ENCODE data around the gene DOP1B.
"Not testable (repeated sequence)": the region's sequence is repeated elsewhere in the genome, so short reads cannot be mapped to it uniquely, and the experiment has no call there.

The DOP1B gene

DNA sequence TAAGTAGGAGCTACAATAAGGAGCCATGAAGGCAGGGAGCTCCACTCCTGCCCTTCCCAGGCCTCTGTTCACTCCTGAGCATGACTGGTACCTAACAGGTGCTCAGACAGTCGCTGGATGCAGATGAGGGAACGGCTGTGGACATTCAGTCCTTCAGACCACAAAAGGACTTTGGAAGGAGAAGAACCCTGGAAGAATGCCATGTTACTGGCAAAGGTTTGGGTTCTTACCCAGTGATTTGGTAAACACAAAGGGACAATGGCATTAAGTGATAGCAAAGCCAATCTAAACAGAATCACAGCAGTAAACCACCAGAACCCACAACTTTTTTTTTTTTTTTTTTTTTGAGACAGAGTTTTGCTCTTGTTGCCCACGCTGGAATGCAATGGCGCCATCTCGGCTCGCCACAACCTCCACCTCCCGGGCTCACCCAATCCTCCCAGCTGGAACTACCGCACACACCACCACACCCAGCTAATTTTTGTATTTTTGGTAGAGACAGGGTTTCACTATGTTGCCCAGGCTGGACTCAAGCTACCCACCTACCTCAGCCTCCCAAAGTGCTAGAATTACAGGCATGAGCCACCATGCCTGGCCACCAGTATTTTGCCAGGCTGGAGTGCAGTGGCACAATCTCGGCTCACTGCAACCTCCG is 29.2 kb upstream of the DOP1B start:
- DNase-seq (ENCODE audit: low read depth): no peak
- H3K4me3 ChIP-seq (ENCODE audit: low read length): no peak overlapping the region
- TF ChIP-seq, protein P1, sequence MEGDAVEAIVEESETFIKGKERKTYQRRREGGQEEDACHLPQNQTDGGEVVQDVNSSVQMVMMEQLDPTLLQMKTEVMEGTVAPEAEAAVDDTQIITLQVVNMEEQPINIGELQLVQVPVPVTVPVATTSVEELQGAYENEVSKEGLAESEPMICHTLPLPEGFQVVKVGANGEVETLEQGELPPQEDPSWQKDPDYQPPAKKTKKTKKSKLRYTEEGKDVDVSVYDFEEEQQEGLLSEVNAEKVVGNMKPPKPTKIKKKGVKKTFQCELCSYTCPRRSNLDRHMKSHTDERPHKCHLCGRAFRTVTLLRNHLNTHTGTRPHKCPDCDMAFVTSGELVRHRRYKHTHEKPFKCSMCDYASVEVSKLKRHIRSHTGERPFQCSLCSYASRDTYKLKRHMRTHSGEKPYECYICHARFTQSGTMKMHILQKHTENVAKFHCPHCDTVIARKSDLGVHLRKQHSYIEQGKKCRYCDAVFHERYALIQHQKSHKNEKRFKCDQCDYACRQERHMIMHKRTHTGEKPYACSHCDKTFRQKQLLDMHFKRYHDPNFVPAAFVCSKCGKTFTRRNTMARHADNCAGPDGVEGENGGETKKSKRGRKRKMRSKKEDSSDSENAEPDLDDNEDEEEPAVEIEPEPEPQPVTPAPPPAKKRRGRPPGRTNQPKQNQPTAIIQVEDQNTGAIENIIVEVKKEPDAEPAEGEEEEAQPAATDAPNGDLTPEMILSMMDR (conservative IDR thresholded peaks at IDR 0.05; ENCODE audit: low read length): no peak

DNA sequence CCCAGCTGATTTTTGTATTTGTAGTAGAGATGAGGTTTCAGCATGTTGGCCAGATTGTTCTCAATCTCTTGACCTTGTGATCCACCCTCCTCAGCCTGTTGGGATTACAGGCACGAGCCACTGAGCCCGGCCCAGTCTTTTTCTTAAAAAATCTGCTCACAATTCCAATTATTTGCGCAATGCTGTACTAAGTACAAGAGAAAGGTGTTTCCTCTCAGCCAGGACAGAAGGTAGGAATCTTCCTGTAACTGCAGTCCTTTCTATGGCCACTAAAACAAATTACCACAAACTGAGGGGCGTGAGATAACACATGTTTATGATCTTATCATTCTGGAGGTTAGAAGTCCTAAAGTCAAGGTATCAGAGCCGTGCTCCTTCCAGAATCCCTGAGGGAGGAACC is 28.6 kb upstream of the DOP1B start:
- DNase-seq (ENCODE audit: low read depth): no peak
- TF ChIP-seq, protein P1 (conservative IDR thresholded peaks at IDR 0.05; ENCODE audit: low read length): no peak
- H3K4me3 ChIP-seq (ENCODE audit: low read length): no peak overlapping the region

DNA sequence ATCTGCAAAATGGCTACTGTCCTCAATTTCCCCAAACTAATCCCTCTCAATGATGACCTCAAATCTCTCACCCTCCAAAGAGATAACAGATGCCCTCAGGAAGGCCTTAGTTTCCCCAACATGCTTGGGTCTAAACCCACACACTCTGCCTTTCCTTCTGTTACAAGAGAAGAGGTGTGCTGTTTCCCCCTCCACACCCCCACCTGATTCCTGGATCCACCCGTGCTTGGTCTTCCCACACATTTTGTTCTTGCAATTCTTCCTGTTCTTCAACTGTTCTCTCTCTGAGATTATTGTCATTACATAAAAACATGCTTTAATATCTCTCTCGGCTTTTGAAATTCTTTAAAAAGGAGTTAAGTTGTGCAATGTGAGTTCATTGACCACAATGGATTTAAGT is 27.4 kb upstream of the DOP1B start:
- TF ChIP-seq, protein P1 (conservative IDR thresholded peaks at IDR 0.05; ENCODE audit: low read length): no peak
- DNase-seq (ENCODE audit: low read depth): no peak

GRCh38 chr21:36130414-36130762 is 26.2 kb upstream of the DOP1B start:
- DNase-seq (ENCODE audit: low read depth): not testable (repeated sequence)
- peak overlapping the region; percentile 40 for H3K4me3 ChIP-seq (ENCODE audit: low read length)

More for the DNA sequence above, 27.4 kb upstream of the DOP1B start:
- no peak overlapping the region for H3K4me3 ChIP-seq (ENCODE audit: low read length)

DNA sequence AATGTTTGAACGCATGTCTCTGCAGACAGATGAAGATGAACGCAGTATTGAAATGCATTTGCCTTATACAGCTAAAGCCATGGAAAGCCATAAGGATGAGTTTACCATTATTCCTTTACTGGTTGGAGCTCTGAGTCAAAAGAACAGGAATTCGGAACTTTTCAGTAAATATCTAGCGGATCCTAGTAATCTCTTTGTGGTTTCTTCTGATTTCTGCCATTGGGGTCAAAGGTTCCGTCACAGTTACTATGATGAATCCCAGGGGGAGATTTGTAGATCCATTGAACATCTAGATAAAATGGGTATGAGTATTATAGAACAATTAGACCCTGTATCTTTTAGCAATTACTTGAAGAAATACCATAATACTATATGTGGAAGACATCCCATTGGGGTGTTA is 25.8 kb upstream of the DOP1B start:
- not testable (repeated sequence) for H3K4me3 ChIP-seq (ENCODE audit: low read length); DNase-seq (ENCODE audit: low read depth)

DNA sequence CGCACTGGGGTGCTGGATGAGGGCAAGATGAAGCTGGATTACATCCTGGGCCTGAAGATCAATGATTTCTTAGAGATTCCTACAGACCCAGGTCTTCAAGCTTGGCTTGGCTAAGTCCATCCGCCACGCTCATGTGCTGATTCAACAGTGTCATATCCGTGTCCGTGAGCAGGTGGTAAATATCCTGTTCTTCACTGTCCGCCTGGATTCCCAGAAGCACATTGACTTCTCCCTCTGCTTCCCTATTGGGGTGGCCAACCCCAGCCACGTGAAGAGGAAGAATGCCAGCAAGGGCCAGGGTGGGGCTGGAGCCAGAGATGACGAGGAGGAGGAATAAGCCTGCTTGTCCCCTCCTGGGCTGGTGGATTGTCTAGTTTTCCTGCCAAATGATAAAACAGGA is 23.9 kb upstream of the DOP1B start:
- no peak for DNase-seq (ENCODE audit: low read depth)
- H3K4me3 ChIP-seq (ENCODE audit: low read length): no peak overlapping the region
- TF ChIP-seq, protein P1 (conservative IDR thresholded peaks at IDR 0.05; ENCODE audit: low read length): no peak

DNA sequence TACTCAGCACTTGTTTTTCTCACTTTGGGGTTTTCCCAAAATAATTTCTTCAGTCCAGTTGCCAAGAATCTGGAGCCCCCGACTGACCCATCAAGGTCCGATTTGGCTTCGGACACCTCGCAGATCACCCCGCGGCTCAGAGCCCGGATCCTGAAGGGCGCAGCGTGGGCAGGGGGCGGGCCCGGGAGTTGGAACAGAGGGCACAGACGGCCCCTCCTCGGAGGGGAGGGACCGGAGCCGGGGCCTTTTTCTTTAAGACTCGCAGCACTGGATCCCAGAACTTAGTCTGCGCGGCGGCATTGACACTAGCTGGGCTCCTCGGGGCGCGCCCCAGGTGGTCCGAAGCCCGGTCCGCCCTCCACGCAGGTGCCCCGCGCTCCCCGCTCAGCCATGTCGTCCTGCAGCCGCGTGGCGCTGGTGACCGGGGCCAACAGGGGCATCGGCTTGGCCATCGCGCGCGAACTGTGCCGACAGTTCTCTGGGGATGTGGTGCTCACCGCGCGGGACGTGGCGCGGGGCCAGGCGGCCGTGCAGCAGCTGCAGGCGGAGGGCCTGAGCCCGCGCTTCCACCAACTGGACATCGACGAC is 21.7 kb upstream of the DOP1B start, which contains the start of gene CBR3:
TSS of gene CBR3 (plus strand) at position 277 of the 588 bp plus-strand sequence. CDS start at position 391, 114 bp downstream.
- peak; percentile 39 for DNase-seq (ENCODE audit: low read depth)
- H3K4me3 ChIP-seq (ENCODE audit: low read length): peak within 1 kb of the TSS; percentile 77
- TF ChIP-seq, protein P1 (conservative IDR thresholded peaks at IDR 0.05; ENCODE audit: low read length): no peak

DNA sequence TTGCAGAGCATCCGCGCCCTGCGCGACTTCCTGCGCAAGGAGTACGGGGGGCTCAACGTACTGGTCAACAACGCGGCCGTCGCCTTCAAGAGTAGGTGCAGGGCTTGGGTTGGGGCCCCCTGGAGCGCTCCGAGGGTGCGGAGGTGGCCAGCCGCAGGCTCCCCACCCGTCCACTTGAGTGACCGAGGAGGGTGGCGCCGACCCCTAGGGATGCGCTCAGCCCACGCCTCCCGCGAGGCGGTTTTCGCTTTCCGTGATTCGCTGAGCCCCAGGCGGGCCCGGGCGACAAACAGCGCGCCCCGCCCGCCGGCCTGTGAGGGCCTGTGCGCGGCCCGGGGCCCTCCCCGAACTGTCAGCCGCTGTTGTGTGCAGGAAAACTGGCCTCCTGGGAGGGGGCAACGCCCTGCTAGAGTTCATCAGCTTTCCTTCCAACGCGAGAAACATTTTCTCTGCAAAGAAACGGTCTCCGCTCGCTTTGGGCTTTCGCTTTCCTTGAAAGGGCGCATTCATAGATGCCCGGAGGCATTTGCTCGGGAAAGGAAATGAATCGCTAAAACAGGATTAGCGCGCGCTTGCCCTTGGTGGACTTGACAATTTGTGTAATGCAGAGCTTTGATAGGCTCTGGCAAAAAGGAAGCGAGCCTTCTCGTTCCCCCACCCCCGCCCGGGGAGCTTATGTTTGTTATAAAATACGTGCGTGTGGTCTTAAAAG is 21.1 kb upstream of the DOP1B start:
- TF ChIP-seq, protein P1 (conservative IDR thresholded peaks at IDR 0.05; ENCODE audit: low read length): no peak
- peak overlapping the region; percentile 77 for H3K4me3 ChIP-seq (ENCODE audit: low read length)
- peak; percentile 70 for DNase-seq (ENCODE audit: low read depth)

- not testable (repeated sequence) for DNase-seq (ENCODE audit: low read depth); H3K4me3 ChIP-seq (ENCODE audit: low read length)
Measured at GRCh38 chr21:36139791-36140190, 16.8 kb upstream of the DOP1B start.

Measured in AG10803 (cell line).